ENCODE measurements around the gene TUBB8B. TPM values are rescaled to one million over a fixed set of nuclear protein-coding genes. Genes with fewer than 3 reads are reported as not detected.
"Not testable (repeated sequence)": the region's sequence is repeated elsewhere in the genome, so short reads cannot be mapped to it uniquely, and the experiment has no call there.

The TUBB8B gene
- total RNA-seq (1 to 10 TPM in 2 of 9 donors, under 1 TPM in 1, not detected in 6; 0.28 to 1.3 (median 1.1) TPM), polyA plus RNA-seq (under 1 TPM in 1 of 3 donors, not detected in 2; 0.88 TPM)
- long read RNA-seq, donor 1 = 0 reads
- long read RNA-seq, donor 2 = 0 reads
- long read RNA-seq, donor 3 = 0 reads
- long read RNA-seq, donor 4 = 0 reads
- long read RNA-seq, donor 5 = 0 reads
- long read RNA-seq, donor 6 = 0 reads
- long read RNA-seq, donor 7 = 0 reads
- long read RNA-seq, donor 8 = 0 reads
- long read RNA-seq, donor 9 = 0 reads
- long read RNA-seq, donor 10 = 0 reads

DNA sequence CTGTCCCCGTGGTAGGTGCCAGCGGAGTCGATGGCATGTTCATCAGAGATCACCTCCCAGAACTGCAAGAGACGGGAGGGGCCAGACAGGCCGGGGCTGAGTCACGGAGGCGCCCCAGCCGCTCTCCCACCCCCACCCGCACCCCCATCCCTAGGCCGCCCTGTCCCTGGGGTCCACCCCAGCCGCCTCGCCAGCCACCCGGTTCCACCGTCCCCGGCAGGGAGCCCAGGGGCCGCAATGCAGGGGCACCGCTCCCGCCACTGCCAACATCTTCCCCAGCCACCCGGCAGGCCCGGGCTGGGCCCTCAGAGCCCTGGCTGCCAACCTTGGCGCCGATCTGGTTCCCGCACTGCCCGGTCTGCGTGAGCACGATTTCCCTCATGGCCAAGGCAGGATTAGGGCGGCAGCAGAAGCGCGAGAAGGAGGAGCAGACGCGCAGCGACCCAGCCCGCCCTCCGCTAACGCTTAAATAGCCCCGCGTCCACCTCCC, at the start of gene TUBB8B:
Gene TUBB8B (minus strand): TSS at position 440 of the 490 bp plus-strand sequence. CDS start 58 bp downstream, at position 382.
- DNase-seq; H3K4me1 ChIP-seq (replicated peaks in 1 of 2); intact Hi-C loops (cut with DNase I); H3K27me3 ChIP-seq; H3K9me3 ChIP-seq (replicated peaks in 1 of 3); H3K4me3 ChIP-seq; H3K36me3 ChIP-seq (replicated peaks in 1 of 2); H3K27ac ChIP-seq: not testable (repeated sequence)
- WGBS, 4 donors = 73 to 89% (median 88%) methylated on average over 13 to 28 of the region's 37 CpGs; no CpG with 5 or more reads in 1 of the 4 donors

DNA sequence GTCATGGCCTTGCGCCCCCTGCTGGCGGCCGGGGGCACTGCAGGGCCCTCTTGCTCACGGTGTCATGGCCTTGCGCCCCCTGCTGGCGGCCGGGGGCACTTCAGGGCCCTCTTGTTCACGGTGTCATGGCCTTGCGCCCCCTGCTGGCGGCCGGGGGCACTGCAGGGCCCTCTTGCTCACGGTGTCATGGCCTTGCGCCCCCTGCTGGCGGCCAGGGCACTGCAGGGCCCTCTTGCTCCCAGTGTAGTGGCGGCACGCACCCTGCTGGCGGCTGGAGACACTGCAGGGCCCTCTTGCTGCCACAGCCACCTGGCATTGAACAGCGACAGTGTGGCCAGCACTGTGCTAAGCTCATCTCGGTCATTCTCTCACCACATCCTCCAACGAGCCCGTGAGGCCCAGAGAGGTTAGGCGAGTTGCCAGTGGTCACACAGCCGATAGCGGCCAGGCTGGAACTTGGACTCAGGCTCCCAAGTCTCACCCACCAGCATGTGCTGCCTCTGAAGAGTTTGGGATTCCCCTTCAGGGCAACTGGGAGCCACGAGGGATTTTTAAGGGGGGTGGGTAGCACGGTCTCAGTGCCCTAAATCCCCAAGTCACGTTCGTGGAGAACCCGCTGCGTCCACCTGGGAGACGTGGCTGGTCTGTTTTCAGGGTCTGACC, 48.0 kb upstream of the TUBB8B start:
- DNase-seq; H3K27ac ChIP-seq; H3K27me3 ChIP-seq; H3K4me1 ChIP-seq (replicated peaks in 1 of 2); H3K4me3 ChIP-seq; H3K36me3 ChIP-seq (replicated peaks in 1 of 2); H3K9me3 ChIP-seq (replicated peaks in 1 of 3); intact Hi-C loops (cut with DNase I): not testable (repeated sequence)
- WGBS, 4 donors = 75 to 86% (median 83%) methylated on average over 3 to 15 of the region's 31 CpGs

GRCh38 chr18:96767-97131, 47.3 kb upstream of the TUBB8B start:
- H3K27me3 ChIP-seq; H3K4me3 ChIP-seq; H3K4me1 ChIP-seq (replicated peaks in 1 of 2); H3K9me3 ChIP-seq (replicated peaks in 1 of 3); H3K36me3 ChIP-seq (replicated peaks in 1 of 2); intact Hi-C loops (cut with DNase I); DNase-seq; H3K27ac ChIP-seq: not testable (repeated sequence)
- 66 to 86% methylated on average over 4 to 11 of the region's 20 CpGs; no CpG with 5 or more reads in 2 of the 4 donors for WGBS, 4 donors

GRCh38 chr18:96101-96766, 46.8 kb upstream of the TUBB8B start:
- H3K4me1 ChIP-seq (replicated peaks in 1 of 2); H3K4me3 ChIP-seq; H3K27me3 ChIP-seq; DNase-seq; H3K27ac ChIP-seq; H3K36me3 ChIP-seq (replicated peaks in 1 of 2); intact Hi-C loops (cut with DNase I); H3K9me3 ChIP-seq (replicated peaks in 1 of 3): not testable (repeated sequence)
- 85 to 92% (median 88%) methylated on average over 13 to 19 of the region's 37 CpGs; no CpG with 5 or more reads in 1 of the 4 donors for WGBS, 4 donors

DNA sequence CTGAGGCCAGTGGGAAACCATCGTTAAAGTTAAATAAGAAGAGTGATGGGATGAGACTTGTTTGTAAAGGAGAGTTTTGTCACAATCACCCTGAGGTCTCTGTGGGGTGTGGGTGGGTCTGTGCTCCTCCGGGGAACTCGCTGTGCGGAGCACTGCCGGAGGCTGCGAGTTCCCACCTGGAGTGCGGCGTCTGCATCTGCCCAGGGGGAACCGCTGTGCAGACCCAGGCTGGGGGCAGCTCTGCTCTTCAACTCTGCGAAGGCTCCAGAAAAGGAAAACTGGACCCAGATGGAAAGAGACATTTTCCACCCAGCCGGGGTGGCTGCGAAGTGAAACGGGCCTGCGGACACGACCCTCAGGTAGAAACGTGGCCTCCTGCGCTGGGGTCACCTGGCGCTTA, 46.2 kb upstream of the TUBB8B start:
- intact Hi-C loops (cut with DNase I); DNase-seq; H3K4me3 ChIP-seq; H3K27ac ChIP-seq; H3K4me1 ChIP-seq (replicated peaks in 1 of 2); H3K9me3 ChIP-seq (replicated peaks in 1 of 3); H3K36me3 ChIP-seq (replicated peaks in 1 of 2); H3K27me3 ChIP-seq: not testable (repeated sequence)
- WGBS, 4 donors = 85 to 90% (median 89%) methylated on average over 15 to 18 of the region's 18 CpGs

DNA sequence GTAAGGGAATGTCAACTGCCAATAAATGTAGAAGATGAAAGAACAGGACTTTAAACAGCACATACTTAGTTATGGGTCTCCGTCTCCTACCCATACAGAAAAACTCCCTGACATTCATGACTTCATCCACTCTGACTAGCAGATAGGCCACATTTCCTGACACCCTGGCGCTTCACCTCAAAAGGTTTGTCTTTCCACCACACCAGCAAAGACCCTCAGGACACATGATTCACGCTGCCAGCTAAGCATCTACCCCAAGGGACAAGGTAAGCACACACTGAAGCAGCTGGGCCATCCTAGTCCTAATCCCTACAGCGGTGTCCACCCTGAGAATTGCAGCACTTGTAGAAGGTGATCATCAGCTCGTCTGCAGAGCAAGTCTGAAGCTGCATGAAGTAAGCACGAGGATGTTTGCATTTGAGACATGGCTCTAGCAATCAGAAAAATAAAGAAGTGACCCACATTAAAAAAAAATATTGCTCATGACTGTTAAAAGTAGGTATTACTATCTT, 44.5 kb upstream of the TUBB8B start:
- H3K36me3 ChIP-seq (replicated peaks in 1 of 2); intact Hi-C loops (cut with DNase I); H3K4me3 ChIP-seq; DNase-seq; H3K27me3 ChIP-seq; H3K9me3 ChIP-seq (replicated peaks in 1 of 3); H3K27ac ChIP-seq; H3K4me1 ChIP-seq (replicated peaks in 1 of 2): not testable (repeated sequence)
- WGBS, 4 donors = 78 to 94% (median 80%) methylated on average over 6 of the region's 6 CpGs

DNA sequence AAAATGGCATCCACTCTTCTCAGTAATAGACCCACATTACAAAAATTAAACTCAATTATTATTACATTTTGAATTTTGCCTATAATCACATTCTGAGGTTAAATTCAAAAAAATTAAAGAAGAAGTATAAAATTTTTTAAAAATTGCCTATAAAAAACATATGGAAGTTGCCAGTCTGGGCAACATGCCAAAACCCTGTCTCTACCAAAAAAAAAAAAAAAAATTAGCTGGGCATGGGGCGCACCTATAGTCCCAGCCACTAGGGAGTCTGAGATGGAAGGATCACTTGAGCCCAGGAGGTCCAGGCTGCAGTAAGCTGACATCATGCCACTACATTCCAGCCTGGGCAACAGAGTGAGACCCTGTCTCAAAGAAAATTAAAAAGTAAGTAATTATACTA, 42.1 kb upstream of the TUBB8B start:
- WGBS, 4 donors = 84 to 100% (median 89%) methylated on average over 1 of the region's 1 CpG
- intact Hi-C loops (cut with DNase I); DNase-seq: not testable (repeated sequence)

DNA sequence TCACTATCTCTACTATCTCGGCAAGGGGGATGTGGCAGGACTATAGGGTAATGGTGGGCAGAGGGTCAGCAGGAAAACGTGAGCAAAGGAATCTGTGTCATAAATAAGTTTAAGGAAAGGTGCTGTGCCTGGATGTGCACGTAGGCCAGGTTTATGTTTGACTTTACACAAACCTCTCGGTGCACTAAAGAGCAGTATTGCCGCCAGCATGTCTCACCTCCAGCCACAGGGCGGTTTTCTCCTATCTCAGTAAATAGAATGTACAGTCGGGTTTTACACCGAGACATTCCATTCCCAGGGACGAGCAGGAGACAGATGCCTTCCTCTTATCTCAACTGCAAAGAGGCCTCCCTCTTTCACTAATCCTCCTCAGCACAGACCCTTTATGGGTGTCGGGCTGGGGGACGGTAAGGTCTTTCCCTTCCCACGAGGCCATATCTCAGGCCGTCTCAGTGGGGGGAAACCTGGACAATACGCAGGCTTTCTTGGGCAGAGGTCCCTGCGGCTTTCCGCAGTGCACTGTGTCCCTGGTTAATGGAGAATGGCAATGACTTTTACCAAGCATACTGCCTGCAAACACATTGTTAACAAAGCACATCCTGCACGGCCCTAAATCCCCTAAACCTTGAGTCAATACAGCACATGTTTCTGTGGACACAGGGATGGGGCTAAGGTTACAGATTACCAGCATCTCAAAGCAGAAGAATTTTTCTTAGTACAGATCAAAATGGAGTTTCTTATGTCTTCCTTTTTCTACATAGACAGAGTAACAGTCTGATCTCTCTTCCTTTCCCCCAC, 41.2 kb upstream of the TUBB8B start:
- H3K9me3 ChIP-seq (replicated peaks in 1 of 3); H3K27ac ChIP-seq; H3K4me3 ChIP-seq; H3K27me3 ChIP-seq; DNase-seq; intact Hi-C loops (cut with DNase I); H3K4me1 ChIP-seq (replicated peaks in 1 of 2); H3K36me3 ChIP-seq (replicated peaks in 1 of 2): not testable (repeated sequence)
- 80 to 83% (median 81%) methylated on average over 14 to 17 of the region's 17 CpGs for whole genome bisulfite sequencing, 4 donors

More for the DNA sequence above, 42.1 kb upstream of the TUBB8B start:
- not testable (repeated sequence) for H3K9me3 ChIP-seq (replicated peaks in 1 of 3); H3K4me1 ChIP-seq (replicated peaks in 1 of 2); H3K27ac ChIP-seq; H3K27me3 ChIP-seq; H3K4me3 ChIP-seq; H3K36me3 ChIP-seq (replicated peaks in 1 of 2)

DNA sequence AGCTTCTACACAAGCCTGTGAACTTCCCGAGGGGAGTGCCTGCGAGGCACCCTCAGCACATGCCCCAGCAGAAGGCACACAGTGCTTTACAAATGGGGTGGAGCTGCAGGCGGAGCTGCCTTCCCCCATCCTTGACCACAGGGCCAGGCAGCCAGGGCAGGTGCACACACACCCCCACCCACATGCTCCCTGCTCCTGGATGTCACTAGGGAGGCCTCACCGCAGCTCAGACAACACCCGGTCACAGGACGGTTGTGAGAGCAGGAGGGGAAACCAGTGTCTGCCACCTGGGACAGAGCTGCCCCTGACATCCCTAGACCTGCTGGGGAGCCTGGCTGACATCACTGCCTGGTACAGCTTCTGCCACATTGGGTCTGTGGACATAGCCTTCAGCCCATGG, 39.7 kb upstream of the TUBB8B start:
- DNase-seq; intact Hi-C loops (cut with DNase I): not testable (repeated sequence)
- WGBS, 4 donors = 64 to 90% (median 74%) methylated on average over 6 of the region's 6 CpGs; no CpG with 5 or more reads in 1 of the 4 donors

GRCh38 chr18:84801-85200, 35.4 kb upstream of the TUBB8B start:
- H3K27me3 ChIP-seq; H3K4me3 ChIP-seq; H3K4me1 ChIP-seq (replicated peaks in 1 of 2); DNase-seq; intact Hi-C loops (cut with DNase I); H3K27ac ChIP-seq; H3K36me3 ChIP-seq (replicated peaks in 1 of 2); H3K9me3 ChIP-seq (replicated peaks in 1 of 3): not testable (repeated sequence)
- WGBS, 4 donors = 80 to 86% (median 84%) methylated on average over 3 to 12 of the region's 12 CpGs

More for the DNA sequence above, 39.7 kb upstream of the TUBB8B start:
- not testable (repeated sequence) for H3K9me3 ChIP-seq (replicated peaks in 1 of 3); H3K27ac ChIP-seq; H3K36me3 ChIP-seq (replicated peaks in 1 of 2); H3K4me3 ChIP-seq; H3K4me1 ChIP-seq (replicated peaks in 1 of 2); H3K27me3 ChIP-seq

Measured in adrenal gland (tissue), 19 donors.